B cell (primary cell): Measurements from ENCODE around the gene RAB8B. TPM values are rescaled to one million over a fixed set of nuclear protein-coding genes. Genes with fewer than 3 reads are reported as not detected.

Experiments used
- ATAC-seq: fragments of 200-7000 bp; cut with Tn5 transposase; one replicate; pipeline ENCODE4 v1.10.0; 2021; ENCODE audit warnings: low read depth, mild to moderate bottlenecking, moderate number of reproducible peaks, moderate library complexity
- CTCF ChIA-PET: fragments of 350-600 bp; sonication (Branson Sonifier 250); formaldehyde crosslinking; loops from one replicate; lab custom pipeline; 2021; ENCODE audit warnings: antibody characterized with exemption, inconsistent platforms; lab: Charles Lee
- POLR2A ChIA-PET: fragments of 350-600 bp; sonication (Branson Sonifier 250); formaldehyde crosslinking; loops from one replicate; lab custom pipeline; 2021; ENCODE audit warnings: antibody characterized with exemption; lab: Charles Lee
- DNase-seq: peaks from one replicate; pipeline ENCODE4 v3.0.0; 2013
- H2AFZ ChIP-seq: 2 replicates; pipeline ENCODE4 v1.6.1; 2012; ENCODE audit warnings: mild to moderate bottlenecking, low read depth, low read length; ENCODE audit not compliant: insufficient read depth, poor library complexity, severe bottlenecking
- H3K27ac ChIP-seq, 2 donors: 1 replicate in 1 of 2; 2 replicates in 1 of 2; pipeline ENCODE4 v1.5.1; 2012 to 2013; ENCODE audit warnings: low read length in 2 of 2, mild to moderate bottlenecking in 2 of 2, moderate library complexity in 1 of 2
- H3K27me3 ChIP-seq, 4 experiments: fragments of 200-600 bp in 1 of 4; sonication (generic) in 1 of 4; replicated peaks in 1 of 4; 1 replicate in 2 of 4; 2 replicates in 2 of 4; pipeline versions ENCODE4 v1.6.1 to v1.7.0; 2013 to 2016; ENCODE audit warnings: low read length in 3 of 4, mild to moderate bottlenecking in 2 of 4, mixed read lengths in 1 of 4, moderate library complexity in 1 of 4; ENCODE audit not compliant: insufficient read depth in 4 of 4, control insufficient read depth in 3 of 4; ENCODE audit errors: control extremely low read depth in 1 of 4
- H3K36me3 ChIP-seq, 2 experiments: replicated peaks in 1 of 2; 1 replicate in 1 of 2; 2 replicates in 1 of 2; pipeline versions ENCODE4 v1.6.1 to v1.7.1; 2013; ENCODE audit warnings: low read length in 1 of 2; ENCODE audit not compliant: insufficient read depth in 2 of 2, control insufficient read depth in 1 of 2; ENCODE audit errors: control extremely low read depth in 1 of 2, extremely low read depth in 1 of 2
- H3K4me1 ChIP-seq, 2 donors: fragments of 200-600 bp in 1 of 2; sonication (generic) in 1 of 2; 1 replicate in 1 of 2; 2 replicates in 1 of 2; pipeline versions ENCODE4 v1.5.1 to v1.6.1; 2013 to 2017; ENCODE audit warnings: low read length in 2 of 2; ENCODE audit not compliant: control insufficient read depth in 2 of 2, insufficient read depth in 2 of 2
- H3K4me2 ChIP-seq: replicated peaks from 2 replicates; pipeline ENCODE3; 2012; ENCODE audit warnings: mild to moderate bottlenecking, low read depth, low read length; ENCODE audit not compliant: poor library complexity, severe bottlenecking
- H3K4me3 ChIP-seq, 5 experiments: fragments of 200-600 bp in 1 of 5; sonication (generic) in 1 of 5; 1 replicate in 3 of 5; 2 replicates in 2 of 5; pipeline versions ENCODE4 v1.5.1 to v1.7.0; 2011 to 2016; ENCODE audit warnings: low read length in 4 of 5, mild to moderate bottlenecking in 4 of 5, low read depth in 2 of 5, control low read depth in 1 of 5, moderate library complexity in 1 of 5; ENCODE audit not compliant: insufficient read depth in 1 of 5; ENCODE audit errors: control extremely low read depth in 1 of 5, extremely low read depth in 1 of 5
- H3K79me2 ChIP-seq: fragments of 200-600 bp; sonication (generic); one replicate; pipeline ENCODE4 v1.6.0; 2016; ENCODE audit warnings: low read length; ENCODE audit not compliant: control insufficient read depth, insufficient read depth
- H3K9ac ChIP-seq: fragments of 200-600 bp; sonication (generic); 2 replicates; pipeline ENCODE4 v1.6.1; 2017; ENCODE audit warnings: mild to moderate bottlenecking, low read length, moderate library complexity
- H3K9me3 ChIP-seq, 3 donors: one replicate each; pipeline versions ENCODE4 v1.6.1 to v1.7.1; 2013; ENCODE audit warnings: low read length in 2 of 3; ENCODE audit not compliant: control insufficient read depth in 2 of 3, insufficient read depth in 1 of 3; ENCODE audit errors: control extremely low read depth in 1 of 3
- H4K20me1 ChIP-seq: 2 replicates; pipeline ENCODE4 v1.6.0; 2012; ENCODE audit warnings: mild to moderate bottlenecking, low read length; ENCODE audit not compliant: insufficient read depth, control insufficient read depth, poor library complexity, severe bottlenecking
- H3K27ac Mint-ChIP-seq: one replicate; pipeline ENCODE4 v1.8.0; 2021; ENCODE audit warnings: mixed read lengths
- H3K27me3 Mint-ChIP-seq: one replicate; pipeline ENCODE4 v1.8.0; 2021; ENCODE audit warnings: mixed read lengths
- H3K4me1 Mint-ChIP-seq: one replicate; pipeline ENCODE4 v1.8.0; 2021; ENCODE audit warnings: mixed read lengths
- H3K4me3 Mint-ChIP-seq: one replicate; pipeline ENCODE4 v1.8.0; 2021; ENCODE audit warnings: mixed read lengths
- H3K9me3 Mint-ChIP-seq: one replicate; pipeline ENCODE4 v1.8.0; 2022; ENCODE audit warnings: mixed read lengths; ENCODE audit not compliant: insufficient read depth
- EZH2 ChIP-seq: IDR thresholded peaks from 2 replicates; pipeline ENCODE4 v1.6.1; 2012; ENCODE audit warnings: borderline replicate concordance, low read depth, mild to moderate bottlenecking, moderate library complexity, low read length; ENCODE audit not compliant: insufficient read depth, poor library complexity, severe bottlenecking
- WGBS: methylation state at CpG from one replicate; pipeline ENCODE4 v1.1.5; 2013; ENCODE audit warnings: missing lambda C conversion rate; ENCODE audit not compliant: insufficient coverage; 5-methylcytosine and 5-hydroxymethylcytosine counted together
- intact Hi-C: fragments of 100-400 bp; cut with micrococcal nuclease; formaldehyde crosslinking; loops from one replicate; pipeline ENCODE4 v1.10.0; 2022
- polyA plus RNA-seq: library from polyadenylated mRNA; depleted of rRNA; stranded (reverse); fragments of >200 nt; gene quantifications from 2 replicates; pipeline ENCODE4 v1.2.3, GENCODE V29; 2012
- total RNA-seq, 2 donors: library from RNA; stranded (reverse); fragments of 120-200 nt in 1 of 2; gene quantifications; 1 replicate in 1 of 2; 2 replicates in 1 of 2; pipeline versions ENCODE4 v1.2.3 to v1.2.4, GENCODE V29; 2013 to 2022
- TF ChIP-seq, protein P1 (sequence below): fragments of 200-600 bp; IDR thresholded peaks from one replicate; pipeline ENCODE4 v1.8.0; 2022; ENCODE audit warnings: antibody characterized with exemption, mild to moderate bottlenecking

The RAB8B gene
- total and polyA plus RNA-seq, 2 donors (not counting 1 experiment from before 2014, with no cell fraction given), result 9.6 to 61.3 TPM

GRCh38 chr15:63284335-63284734 is 94.9 kb downstream of the RAB8B start:
- no peaks in the 10 kb centered on the region for H3K9me3 ChIP-seq
- CTCF ChIA-PET, result interaction anchor here (1.8 kb wide), 1 partner anchor 118 kb away, joined by 4 read pairs; no protein-coding TSS in a partner anchor
- 93% methylated on average over 3 of the region's 6 CpGs for WGBS
- peaks cover 0 to 5% of the 10 kb centered on the region in 2 donors for H3K4me1 ChIP-seq
- no peaks in the 10 kb centered on the region for H3K27me3 ChIP-seq
- H3K4me3 ChIP-seq, result no peak overlapping the region
- H3K36me3 ChIP-seq, result peaks cover 7 to 26% of the 10 kb centered on the region in 2 experiments
- POLR2A ChIA-PET, result no interaction called here
- H3K79me2 ChIP-seq, result no peaks in the 10 kb centered on the region
- no peak overlapping the region for H3K4me2 ChIP-seq
- no peak overlapping the region for H2AFZ ChIP-seq
- H3K27ac ChIP-seq, result no peak overlapping the region
- ATAC-seq (no peak), DNase-seq (no peak)
- H3K9me3 Mint-ChIP-seq, result no peaks in the 10 kb centered on the region
- intact Hi-C loops, result no loop called here
- H3K4me1 Mint-ChIP-seq, result peaks cover 10% of the 10 kb centered on the region
- TF ChIP-seq EZH2, result no peak
- TF ChIP-seq, protein P1, sequence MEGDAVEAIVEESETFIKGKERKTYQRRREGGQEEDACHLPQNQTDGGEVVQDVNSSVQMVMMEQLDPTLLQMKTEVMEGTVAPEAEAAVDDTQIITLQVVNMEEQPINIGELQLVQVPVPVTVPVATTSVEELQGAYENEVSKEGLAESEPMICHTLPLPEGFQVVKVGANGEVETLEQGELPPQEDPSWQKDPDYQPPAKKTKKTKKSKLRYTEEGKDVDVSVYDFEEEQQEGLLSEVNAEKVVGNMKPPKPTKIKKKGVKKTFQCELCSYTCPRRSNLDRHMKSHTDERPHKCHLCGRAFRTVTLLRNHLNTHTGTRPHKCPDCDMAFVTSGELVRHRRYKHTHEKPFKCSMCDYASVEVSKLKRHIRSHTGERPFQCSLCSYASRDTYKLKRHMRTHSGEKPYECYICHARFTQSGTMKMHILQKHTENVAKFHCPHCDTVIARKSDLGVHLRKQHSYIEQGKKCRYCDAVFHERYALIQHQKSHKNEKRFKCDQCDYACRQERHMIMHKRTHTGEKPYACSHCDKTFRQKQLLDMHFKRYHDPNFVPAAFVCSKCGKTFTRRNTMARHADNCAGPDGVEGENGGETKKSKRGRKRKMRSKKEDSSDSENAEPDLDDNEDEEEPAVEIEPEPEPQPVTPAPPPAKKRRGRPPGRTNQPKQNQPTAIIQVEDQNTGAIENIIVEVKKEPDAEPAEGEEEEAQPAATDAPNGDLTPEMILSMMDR, result no peak
- H3K4me3 Mint-ChIP-seq, result no peak overlapping the region
- no peaks in the 10 kb centered on the region for H3K27me3 Mint-ChIP-seq
- no peak overlapping the region for H3K27ac Mint-ChIP-seq
- no peaks in the 10 kb centered on the region for H4K20me1 ChIP-seq
- H3K9ac ChIP-seq, result no peak overlapping the region

DNA sequence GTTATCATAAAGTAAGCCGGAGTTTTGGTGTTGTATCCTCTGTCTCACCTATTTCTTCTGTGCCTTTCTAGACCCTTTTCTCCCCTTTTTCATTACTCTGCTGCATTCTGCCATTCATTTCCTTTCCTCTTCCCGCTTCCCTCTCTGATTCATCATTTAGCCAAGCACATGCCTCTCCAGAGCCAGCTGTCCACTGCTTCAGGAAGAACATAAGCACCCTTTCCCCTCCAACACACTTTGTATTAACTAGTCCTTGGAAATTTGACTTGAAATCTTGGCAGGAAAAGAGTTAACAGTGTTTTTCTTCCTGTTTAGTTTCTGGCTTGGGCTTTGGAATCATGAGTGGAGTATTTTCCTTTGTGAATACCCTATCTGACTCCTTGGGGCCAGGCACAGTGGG is 97.7 kb downstream of the RAB8B start:
- H3K27me3 ChIP-seq, result no peaks in the 10 kb centered on the region
- TF ChIP-seq, protein P1, result no peak
- no peak for TF ChIP-seq EZH2
- H3K4me2 ChIP-seq, result no peak overlapping the region
- H3K9ac ChIP-seq, result no peak overlapping the region
- H3K9me3 Mint-ChIP-seq, result no peaks in the 10 kb centered on the region
- peaks cover 0 to 5% of the 10 kb centered on the region in 2 donors for H3K4me1 ChIP-seq
- no peak overlapping the region for H2AFZ ChIP-seq
- POLR2A ChIA-PET, result no interaction called here
- H4K20me1 ChIP-seq, result no peaks in the 10 kb centered on the region
- no peaks in the 10 kb centered on the region for H3K79me2 ChIP-seq
- CTCF ChIA-PET, result interaction anchor here (1.0 to 5.5 kb wide), 9 partner anchors 9 to 780 kb away, joined by 3 to 40 read pairs (median 4); partner anchors contain the start of gene APH1B
- H3K36me3 ChIP-seq, result peaks cover 5 to 19% of the 10 kb centered on the region in 2 experiments
- WGBS, result 100% methylated on average over 2 of the region's 2 CpGs
- peaks cover 8% of the 10 kb centered on the region for H3K4me1 Mint-ChIP-seq
- no peaks in the 10 kb centered on the region for H3K27me3 Mint-ChIP-seq
- DNase-seq, result no peak
- ATAC-seq, result no peak
- H3K27ac ChIP-seq, result no peak overlapping the region
- intact Hi-C loops, result no loop called here
- H3K4me3 ChIP-seq, result no peak overlapping the region
- no peaks in the 10 kb centered on the region for H3K9me3 ChIP-seq
- H3K4me3 Mint-ChIP-seq, result no peak overlapping the region
- H3K27ac Mint-ChIP-seq, result no peak overlapping the region
